HG02981 (cell line): Measurements from ENCODE around the gene FAM187B.
"Not testable (repeated sequence)": the region's sequence is repeated elsewhere in the genome, so short reads cannot be mapped to it uniquely, and the experiment has no call there.

Experiments used
- ATAC-seq: cut with Tn5 transposase; IDR thresholded peaks from one replicate; pipeline ENCODE4 v1.9.1; 2021; ENCODE audit warnings: mild to moderate bottlenecking, moderate library complexity; ENCODE audit not compliant: unreplicated experiment

FAM187B gene

GRCh38 chr19:35213663-35214632, 14.6 kb downstream of the FAM187B start:
- peak; percentile 60 for ATAC-seq

GRCh38 chr19:35212241-35212640, 16.3 kb downstream of the FAM187B start:
- ATAC-seq, result no peak

- ATAC-seq, result no peak
These were observed 16.9 kb downstream of the FAM187B start for GRCh38 chr19:35211545-35212230.

- no peak for ATAC-seq
These were observed 18.9 kb downstream of the FAM187B start for GRCh38 chr19:35209646-35210045.

GRCh38 chr19:35208121-35208520, 20.4 kb downstream of the FAM187B start:
- ATAC-seq, result no peak

- no peak for ATAC-seq
These were observed 21.1 kb downstream of the FAM187B start for GRCh38 chr19:35207391-35207871.

GRCh38 chr19:35206855-35207254, 21.7 kb downstream of the FAM187B start:
- ATAC-seq, result no peak

GRCh38 chr19:35206379-35206778, 22.2 kb downstream of the FAM187B start:
- no peak for ATAC-seq

GRCh38 chr19:35205733-35206323, 22.7 kb downstream of the FAM187B start:
- ATAC-seq, result peak; percentile 9

- peak; percentile 63 for ATAC-seq
These were observed 23.5 kb downstream of the FAM187B start for GRCh38 chr19:35204799-35205732.

GRCh38 chr19:35202722-35203688, 25.5 kb downstream of the FAM187B start:
- no peak for ATAC-seq

- ATAC-seq, result no peak
These were observed 29.1 kb downstream of the FAM187B start for GRCh38 chr19:35199481-35199880.

GRCh38 chr19:35196861-35197260, 31.7 kb downstream of the FAM187B start:
- ATAC-seq, result not testable (repeated sequence)

- ATAC-seq, result no peak
These were observed 32.7 kb downstream of the FAM187B start for GRCh38 chr19:35195830-35196229.

- no peak for ATAC-seq
These were observed 34.2 kb downstream of the FAM187B start for GRCh38 chr19:35194012-35194984.

GRCh38 chr19:35184884-35185283, 43.7 kb downstream of the FAM187B start:
- no peak for ATAC-seq

GRCh38 chr19:35184267-35184666, 44.3 kb downstream of the FAM187B start:
- no peak for ATAC-seq

GRCh38 chr19:35181387-35181786, 47.2 kb downstream of the FAM187B start:
- no peak for ATAC-seq
